ENCODE measurements around the gene TRIM56. TPM values are rescaled to one million over a fixed set of nuclear protein-coding genes. Genes with fewer than 3 reads are reported as not detected.
A peak's percentile ranks its signal among the peaks of the same experiment; 100 is the strongest.
"Not testable (repeated sequence)": the region's sequence is repeated elsewhere in the genome, so short reads cannot be mapped to it uniquely, and the experiment has no call there.

Gene TRIM56
- total and polyA plus RNA-seq, 2 donors from 2014 or later, result 6.9 to 54.5 TPM

- H3K27ac ChIP-seq (ENCODE audit: low read depth in 2 of 2, low read length in 2 of 2), result no peak overlapping the region
- no peaks in the 10 kb centered on the region for H3K9me3 ChIP-seq (ENCODE audit: control insufficient read depth in 2 of 3, insufficient read depth in 1 of 3, low read length in 3 of 3)
- no peak for FAIRE-seq
- intact Hi-C loops (cut with DNase I), result no loop called here
- no peak for TF ChIP-seq CTCF (IDR thresholded peaks at IDR 0.05; ENCODE audit: borderline replicate concordance, extremely low read depth, insufficient read depth)
- no peaks in the 10 kb centered on the region for H3K36me3 ChIP-seq (ENCODE audit: control insufficient read depth in 2 of 3, insufficient read depth in 3 of 3, low read length in 3 of 3)
- H3K27me3 ChIP-seq (ENCODE audit: control insufficient read depth, insufficient read depth, low read length), result no peaks in the 10 kb centered on the region
- peak in 1 of 5 donors; percentile 11 for DNase-seq
- H3K4me1 ChIP-seq (ENCODE audit: control insufficient read depth in 2 of 3, insufficient read depth in 2 of 3, low read depth in 1 of 3, low read length in 3 of 3), result peaks cover 0 to 3% (median 0%) of the 10 kb centered on the region in 3 donors
- no peak overlapping the region for H3K4me3 ChIP-seq (ENCODE audit: low read length in 3 of 3)
- no peak overlapping the region for H3K9ac ChIP-seq (ENCODE audit: low read length in 3 of 3)
Observed at GRCh38 chr7:101075646-101076045, 9.6 kb upstream of the TRIM56 start.

GRCh38 chr7:101076183-101076582, 9.1 kb upstream of the TRIM56 start:
- FAIRE-seq; intact Hi-C loops (cut with DNase I): not testable (repeated sequence)

GRCh38 chr7:101077303-101078086, 7.8 kb upstream of the TRIM56 start:
- Histone ChIP-seq H3K9ac (ENCODE audit: low read length in 3 of 3) (no peak overlapping the region), H3K4me1 (ENCODE audit: control insufficient read depth in 2 of 3, insufficient read depth in 2 of 3, low read depth in 1 of 3, low read length in 3 of 3) (peaks cover 0 to 3% (median 0%) of the 10 kb centered on the region in 3 donors), H3K4me3 (ENCODE audit: low read length in 3 of 3) (no peak overlapping the region), H3K36me3 (ENCODE audit: control insufficient read depth in 2 of 3, insufficient read depth in 3 of 3, low read length in 3 of 3) (no peaks in the 10 kb centered on the region), H3K27me3 (ENCODE audit: control insufficient read depth, insufficient read depth, low read length) (no peaks in the 10 kb centered on the region), H3K9me3 (ENCODE audit: control insufficient read depth in 2 of 3, insufficient read depth in 1 of 3, low read length in 3 of 3) (no peaks in the 10 kb centered on the region), H3K27ac (ENCODE audit: low read depth in 2 of 2, low read length in 2 of 2) (no peak overlapping the region)
- TF ChIP-seq CTCF (IDR thresholded peaks at IDR 0.05; ENCODE audit: borderline replicate concordance, extremely low read depth, insufficient read depth), result peak; percentile 85
- peak; percentile 88 to 92 (median 90) for DNase-seq
- no peak for FAIRE-seq
- intact Hi-C loops (cut with DNase I), result no loop called here

More at GRCh38 chr7:101076183-101076582, 9.1 kb upstream of the TRIM56 start:
- not testable (repeated sequence) for H3K9me3 ChIP-seq (ENCODE audit: control insufficient read depth in 2 of 3, insufficient read depth in 1 of 3, low read length in 3 of 3); H3K27ac ChIP-seq (ENCODE audit: low read depth in 2 of 2, low read length in 2 of 2); DNase-seq; H3K4me3 ChIP-seq (ENCODE audit: low read length in 3 of 3); H3K9ac ChIP-seq (ENCODE audit: low read length in 3 of 3); H3K27me3 ChIP-seq (ENCODE audit: control insufficient read depth, insufficient read depth, low read length); H3K36me3 ChIP-seq (ENCODE audit: control insufficient read depth in 2 of 3, insufficient read depth in 3 of 3, low read length in 3 of 3); H3K4me1 ChIP-seq (ENCODE audit: control insufficient read depth in 2 of 3, insufficient read depth in 2 of 3, low read depth in 1 of 3, low read length in 3 of 3)

GRCh38 chr7:101081432-101081831, 3.8 kb upstream of the TRIM56 start:
- no peak overlapping the region for H3K27ac ChIP-seq (ENCODE audit: low read depth in 2 of 2, low read length in 2 of 2)
- no peak overlapping the region for H3K4me3 ChIP-seq (ENCODE audit: low read length in 3 of 3)
- no peaks in the 10 kb centered on the region for H3K9me3 ChIP-seq (ENCODE audit: control insufficient read depth in 2 of 3, insufficient read depth in 1 of 3, low read length in 3 of 3)
- DNase-seq (no peak), FAIRE-seq (no peak)
- H3K9ac ChIP-seq (ENCODE audit: low read length in 3 of 3), result no peak overlapping the region
- H3K4me1 ChIP-seq (ENCODE audit: control insufficient read depth in 2 of 3, insufficient read depth in 2 of 3, low read depth in 1 of 3, low read length in 3 of 3), result peaks cover 0 to 6% (median 0%) of the 10 kb centered on the region in 3 donors
- TF ChIP-seq CTCF (IDR thresholded peaks at IDR 0.05; ENCODE audit: borderline replicate concordance, extremely low read depth, insufficient read depth), result no peak
- no peaks in the 10 kb centered on the region for H3K36me3 ChIP-seq (ENCODE audit: control insufficient read depth in 2 of 3, insufficient read depth in 3 of 3, low read length in 3 of 3)
- H3K27me3 ChIP-seq (ENCODE audit: control insufficient read depth, insufficient read depth, low read length), result no peaks in the 10 kb centered on the region
- intact Hi-C loops (cut with DNase I), result no loop called here
